ENCODE results near the gene NUBP2. TPM values are rescaled to one million over a fixed set of nuclear protein-coding genes. Genes with fewer than 3 reads are reported as not detected.
A peak's percentile ranks its signal among the peaks of the same experiment; 100 is the strongest.

NUBP2 gene
- total RNA-seq, 4 donors from 2014 or later = 15.3 to 165 (median 59.6) TPM

DNA sequence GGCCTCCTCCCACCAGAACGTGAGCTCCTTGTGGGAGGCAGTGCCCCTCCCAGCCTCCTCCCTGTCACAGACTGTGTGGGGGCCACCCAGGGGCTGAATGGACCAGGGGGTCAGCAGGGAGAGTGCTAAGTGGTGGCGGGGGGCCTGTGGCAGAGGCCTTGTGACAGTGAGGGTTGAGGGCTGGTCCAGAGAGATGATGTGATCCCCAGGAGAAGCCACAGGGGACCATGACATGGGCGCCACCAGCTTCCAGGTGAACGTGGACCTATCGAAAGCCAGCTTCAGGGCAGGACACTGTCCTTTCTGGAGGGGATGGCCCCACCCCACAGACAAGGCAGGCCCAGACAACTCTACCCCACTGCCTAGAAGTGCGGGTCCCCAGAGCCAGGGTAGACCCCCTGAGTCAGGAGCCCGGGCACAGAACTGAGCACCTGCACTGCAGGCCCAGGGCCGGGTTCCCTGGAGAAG lies 3.5 kb upstream of the NUBP2 start:
- Histone ChIP-seq H3K27ac (no peak overlapping the region), H3K4me3 (no peak overlapping the region), H3K27me3 (no peaks in the 10 kb centered on the region), H3K4me1 (peaks cover 13 to 31% (median 26%) of the 10 kb centered on the region in 4 donors), H3K9me3 (no peaks in the 10 kb centered on the region), H3K36me3 (peaks cover 0 to 10% (median 5%) of the 10 kb centered on the region in 4 donors)
- in situ Hi-C loops (cut with MboI; ENCODE audit: low pct_ligation_motif_present in 1 of 4, low pct_unique_long_range_greater_than_20kb in 1 of 4, low sequenced_read_pairs in 3 of 4) = no loop called here
- intact Hi-C loops (cut with DNase I; ENCODE audit: low total_unique reads) = no loop called here
- 81 to 100% methylated on average over 1 to 8 of the region's 8 CpGs for WGBS, 2 donors (ENCODE audit: low coverage in 1 of 2)
- DNase-seq = no peak
- TF ChIP-seq, protein P1, sequence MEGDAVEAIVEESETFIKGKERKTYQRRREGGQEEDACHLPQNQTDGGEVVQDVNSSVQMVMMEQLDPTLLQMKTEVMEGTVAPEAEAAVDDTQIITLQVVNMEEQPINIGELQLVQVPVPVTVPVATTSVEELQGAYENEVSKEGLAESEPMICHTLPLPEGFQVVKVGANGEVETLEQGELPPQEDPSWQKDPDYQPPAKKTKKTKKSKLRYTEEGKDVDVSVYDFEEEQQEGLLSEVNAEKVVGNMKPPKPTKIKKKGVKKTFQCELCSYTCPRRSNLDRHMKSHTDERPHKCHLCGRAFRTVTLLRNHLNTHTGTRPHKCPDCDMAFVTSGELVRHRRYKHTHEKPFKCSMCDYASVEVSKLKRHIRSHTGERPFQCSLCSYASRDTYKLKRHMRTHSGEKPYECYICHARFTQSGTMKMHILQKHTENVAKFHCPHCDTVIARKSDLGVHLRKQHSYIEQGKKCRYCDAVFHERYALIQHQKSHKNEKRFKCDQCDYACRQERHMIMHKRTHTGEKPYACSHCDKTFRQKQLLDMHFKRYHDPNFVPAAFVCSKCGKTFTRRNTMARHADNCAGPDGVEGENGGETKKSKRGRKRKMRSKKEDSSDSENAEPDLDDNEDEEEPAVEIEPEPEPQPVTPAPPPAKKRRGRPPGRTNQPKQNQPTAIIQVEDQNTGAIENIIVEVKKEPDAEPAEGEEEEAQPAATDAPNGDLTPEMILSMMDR (IDR thresholded peaks at IDR 0.05) = no peak
- TF ChIP-seq EP300 (IDR thresholded peaks at IDR 0.05; ENCODE audit: low read depth) (no peak), POLR2A (IDR thresholded peaks at IDR 0.05) (no peak), POLR2AphosphoS5 (IDR thresholded peaks at IDR 0.05) (no peak)

DNA sequence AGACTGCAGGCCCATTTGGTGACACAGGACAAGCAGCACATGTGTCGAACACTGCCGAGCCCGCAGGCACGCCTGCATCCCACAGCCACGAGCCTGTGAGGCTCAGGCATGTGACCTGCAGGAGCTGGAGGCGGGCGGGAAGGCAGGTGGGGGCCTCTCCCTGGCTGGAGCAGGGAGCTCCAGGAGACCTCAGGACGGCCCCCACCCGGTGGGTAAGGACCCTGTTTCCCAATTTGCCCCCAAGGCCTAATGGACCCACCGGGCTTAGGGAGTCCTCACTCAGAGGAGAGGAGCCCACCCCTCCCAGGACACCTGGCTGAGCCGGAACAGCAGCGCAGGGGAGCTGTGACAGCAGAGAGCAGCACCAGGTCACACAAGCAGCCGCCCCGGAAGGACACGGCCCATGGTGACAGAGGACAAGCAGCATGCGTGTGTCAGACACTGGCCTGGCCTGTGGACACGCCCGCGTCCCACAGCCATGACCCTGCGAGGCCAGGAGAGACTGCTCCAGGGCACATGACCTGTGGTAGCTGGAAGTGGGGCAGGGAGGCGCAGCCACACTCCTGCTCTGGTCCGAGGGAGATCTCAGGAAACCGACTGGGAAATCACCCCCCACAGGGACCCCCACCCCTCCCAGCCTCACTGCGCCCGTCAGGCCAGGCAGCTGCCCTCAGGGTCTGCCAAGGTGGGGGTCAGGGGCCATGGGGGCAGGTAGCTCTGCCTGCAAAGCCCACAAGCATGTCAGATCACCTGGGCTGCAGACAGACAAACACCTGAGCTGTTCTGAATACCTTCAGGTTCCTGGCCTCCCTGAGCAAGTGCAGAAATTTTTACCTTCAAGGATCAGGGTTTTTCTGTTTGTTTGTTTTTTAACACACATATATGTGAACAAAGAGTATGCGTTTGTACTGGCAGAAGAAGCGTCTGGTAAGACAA lies 2.8 kb upstream of the NUBP2 start:
- 57 to 80% methylated on average over 2 to 18 of the region's 27 CpGs for WGBS, 2 donors (ENCODE audit: low coverage in 1 of 2)
- intact Hi-C loops (cut with DNase I; ENCODE audit: low total_unique reads) = no loop called here
- no peaks in the 10 kb centered on the region for H3K27me3 ChIP-seq
- peaks cover 7 to 27% (median 21%) of the 10 kb centered on the region in 4 donors for H3K4me1 ChIP-seq
- H3K36me3 ChIP-seq = peaks cover 0 to 10% (median 5%) of the 10 kb centered on the region in 4 donors
- no peak overlapping the region for H3K4me3 ChIP-seq
- no peak overlapping the region for H3K27ac ChIP-seq
- TF ChIP-seq POLR2A (IDR thresholded peaks at IDR 0.05) (no peak), EP300 (IDR thresholded peaks at IDR 0.05; ENCODE audit: low read depth) (no peak), POLR2AphosphoS5 (IDR thresholded peaks at IDR 0.05) (no peak)
- TF ChIP-seq, protein P1 (IDR thresholded peaks at IDR 0.05) = no peak
- in situ Hi-C loops (cut with MboI; ENCODE audit: low pct_ligation_motif_present in 1 of 4, low pct_unique_long_range_greater_than_20kb in 1 of 4, low sequenced_read_pairs in 3 of 4) = no loop called here
- no peaks in the 10 kb centered on the region for H3K9me3 ChIP-seq
- peak; percentile 11 for DNase-seq

DNA sequence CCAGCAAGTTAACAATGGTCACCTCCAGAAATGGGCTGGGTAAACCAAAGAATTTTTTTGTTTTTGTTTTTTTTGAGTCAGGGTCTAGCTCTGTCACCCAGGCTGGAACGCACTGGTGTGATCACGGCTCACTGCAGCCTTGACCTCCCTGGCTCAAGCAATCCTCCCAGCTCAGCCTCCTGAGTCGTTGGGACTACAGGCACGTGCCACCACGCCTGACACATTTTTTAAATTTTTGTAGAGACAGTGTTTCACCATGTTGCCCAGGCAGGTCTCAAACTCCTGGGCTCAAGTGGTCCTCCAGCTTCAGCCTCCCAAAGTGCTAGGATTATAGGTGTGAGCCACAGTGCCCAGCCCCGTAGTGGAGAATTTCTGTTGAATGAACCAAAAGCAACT lies 2.1 kb upstream of the NUBP2 start:
- H3K27ac ChIP-seq = no peak overlapping the region
- intact Hi-C loops (cut with DNase I; ENCODE audit: low total_unique reads) (no loop called here), in situ Hi-C loops (cut with MboI; ENCODE audit: low pct_ligation_motif_present in 1 of 4, low pct_unique_long_range_greater_than_20kb in 1 of 4, low sequenced_read_pairs in 3 of 4) (no loop called here)
- H3K9me3 ChIP-seq = no peaks in the 10 kb centered on the region
- 78 to 87% methylated on average over 5 to 6 of the region's 6 CpGs for WGBS, 2 donors (ENCODE audit: low coverage in 1 of 2)
- peaks cover 0 to 10% (median 5%) of the 10 kb centered on the region in 4 donors for H3K36me3 ChIP-seq
- DNase-seq = no peak
- TF ChIP-seq POLR2AphosphoS5 (IDR thresholded peaks at IDR 0.05) (no peak), EP300 (IDR thresholded peaks at IDR 0.05; ENCODE audit: low read depth) (no peak), POLR2A (IDR thresholded peaks at IDR 0.05) (no peak)
- TF ChIP-seq, protein P1 (IDR thresholded peaks at IDR 0.05) = no peak
- no peak overlapping the region for H3K4me3 ChIP-seq
- H3K27me3 ChIP-seq = no peaks in the 10 kb centered on the region
- peaks cover 7 to 27% (median 21%) of the 10 kb centered on the region in 4 donors for H3K4me1 ChIP-seq

DNA sequence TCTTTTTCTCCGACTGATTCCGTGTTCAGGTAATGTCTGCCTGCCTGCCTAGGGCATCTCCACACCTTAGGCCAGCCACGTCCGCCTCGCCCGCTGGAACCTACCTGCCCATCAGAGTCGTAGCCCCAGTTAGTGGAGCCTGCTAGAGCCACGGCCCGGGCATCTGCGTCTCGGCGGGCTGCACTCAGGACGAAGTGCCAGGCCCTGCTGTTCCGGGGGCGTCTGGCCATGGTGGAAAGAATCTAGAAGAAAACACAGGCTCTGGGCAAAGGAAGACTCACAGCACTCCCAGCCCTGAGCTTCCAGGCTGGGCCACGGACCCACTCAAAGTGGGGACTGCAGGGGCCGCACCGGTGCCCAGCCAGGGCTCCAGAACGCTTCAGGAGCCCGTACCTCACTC lies 1.5 kb upstream of the NUBP2 start:
- WGBS, 2 donors (ENCODE audit: low coverage in 1 of 2) = 68% methylated on average over 14 of the region's 20 CpGs; no CpG with 5 or more reads in 1 of the 2 donors
- no peak for TF ChIP-seq POLR2AphosphoS5 (IDR thresholded peaks at IDR 0.05)
- no peak for TF ChIP-seq POLR2A (IDR thresholded peaks at IDR 0.05)
- TF ChIP-seq, protein P1 (IDR thresholded peaks at IDR 0.05) = no peak
- TF ChIP-seq EP300 (IDR thresholded peaks at IDR 0.05; ENCODE audit: low read depth) = no peak
- intact Hi-C loops (cut with DNase I; ENCODE audit: low total_unique reads) = no loop called here
- peak overlapping the region; percentile 70 to 95 (median 86) for H3K4me3 ChIP-seq
- no peaks in the 10 kb centered on the region for H3K9me3 ChIP-seq
- peak overlapping the region; percentile 89 to 95 (median 92) for H3K27ac ChIP-seq
- H3K4me1 ChIP-seq = peaks cover 7 to 27% (median 21%) of the 10 kb centered on the region in 4 donors
- H3K36me3 ChIP-seq = peaks cover 0 to 10% (median 5%) of the 10 kb centered on the region in 4 donors
- no peaks in the 10 kb centered on the region for H3K27me3 ChIP-seq
- no peak for DNase-seq
- in situ Hi-C loops (cut with MboI; ENCODE audit: low pct_ligation_motif_present in 1 of 4, low pct_unique_long_range_greater_than_20kb in 1 of 4, low sequenced_read_pairs in 3 of 4) = no loop called here

Measured in transverse colon (tissue), 4 donors.